GM18526 (cell line): Measurements from ENCODE around the gene OR5K3.

Experiments
- POLR2A ChIP-seq: IDR thresholded peaks from 3 replicates; pipeline ENCODE4 v1.6.1; 2011; ENCODE audit not compliant: insufficient read length; ENCODE audit errors: extremely low read depth

The OR5K3 gene

GRCh38 chr3:98398513-98398912, 8.0 kb downstream of the OR5K3 start:
- no peak for TF ChIP-seq POLR2A

- TF ChIP-seq POLR2A = no peak
Observed at GRCh38 chr3:98402507-98402906, 12.0 kb downstream of the OR5K3 start.

GRCh38 chr3:98404010-98404409, 13.5 kb downstream of the OR5K3 start:
- no peak for TF ChIP-seq POLR2A

- no peak for TF ChIP-seq POLR2A
Observed at GRCh38 chr3:98406034-98406433, 15.6 kb downstream of the OR5K3 start.

- TF ChIP-seq POLR2A = no peak
Observed at GRCh38 chr3:98432575-98432974, 42.1 kb downstream of the OR5K3 start.

- no peak for TF ChIP-seq POLR2A
Observed at GRCh38 chr3:98433764-98434163, 43.3 kb downstream of the OR5K3 start.

GRCh38 chr3:98434412-98434811, 43.9 kb downstream of the OR5K3 start:
- no peak for TF ChIP-seq POLR2A

GRCh38 chr3:98440283-98440682, 49.8 kb downstream of the OR5K3 start:
- TF ChIP-seq POLR2A = no peak
